HCT116 (cell line): ENCODE results near the gene THYN1.

Experiments
- POLR2AphosphoS5 ChIP-seq: IDR thresholded peaks from 2 replicates; pipeline ENCODE4 v1.6.1; 2011; ENCODE audit warnings: mild to moderate bottlenecking, low read depth, low read length, moderate library complexity
- TF ChIP-seq, protein P1 (sequence below), 3 experiments: fragments of 200-600 bp in 1 of 3; sonication (generic) in 1 of 3; IDR thresholded peaks in 2 of 3; conservative IDR thresholded peaks in 1 of 3; 2 replicates each; pipeline ENCODE4 v1.5.1; 2012 to 2017; ENCODE audit warnings: low read depth in 2 of 3, low read length in 2 of 3, antibody characterized with exemption in 1 of 3, borderline replicate concordance in 1 of 3, control low read depth in 1 of 3, mild to moderate bottlenecking in 1 of 3, mixed read lengths in 1 of 3, mixed run types in 1 of 3, moderate library complexity in 1 of 3; ENCODE audit not compliant: insufficient read depth in 1 of 3

DNA sequence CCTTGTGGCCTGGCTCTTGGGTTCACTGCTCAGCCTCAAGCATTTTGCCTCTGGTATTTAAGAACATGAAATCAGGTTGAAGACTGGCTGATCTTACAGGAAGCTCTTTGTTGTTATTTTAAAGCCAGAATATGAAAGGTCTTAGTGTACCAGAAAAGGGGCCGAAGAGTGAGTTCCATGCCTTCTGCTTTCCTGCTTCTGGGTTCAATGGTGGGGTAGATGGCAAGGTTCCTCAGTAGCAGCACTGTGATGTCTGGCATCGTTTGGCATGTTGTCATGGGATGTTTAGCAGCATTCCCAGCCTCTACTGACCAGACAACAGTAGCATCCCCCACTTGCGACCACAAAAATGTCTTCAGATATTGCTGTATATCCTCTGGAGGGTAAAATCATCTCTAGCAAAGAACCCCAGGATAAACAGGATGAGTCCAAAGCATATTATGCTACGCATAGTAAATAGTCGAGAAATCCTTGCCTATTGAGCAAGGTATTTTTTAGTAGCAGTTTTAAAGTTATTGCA lies 26.3 kb downstream of the THYN1 start:
- no peak for TF ChIP-seq POLR2AphosphoS5
- TF ChIP-seq, protein P1, sequence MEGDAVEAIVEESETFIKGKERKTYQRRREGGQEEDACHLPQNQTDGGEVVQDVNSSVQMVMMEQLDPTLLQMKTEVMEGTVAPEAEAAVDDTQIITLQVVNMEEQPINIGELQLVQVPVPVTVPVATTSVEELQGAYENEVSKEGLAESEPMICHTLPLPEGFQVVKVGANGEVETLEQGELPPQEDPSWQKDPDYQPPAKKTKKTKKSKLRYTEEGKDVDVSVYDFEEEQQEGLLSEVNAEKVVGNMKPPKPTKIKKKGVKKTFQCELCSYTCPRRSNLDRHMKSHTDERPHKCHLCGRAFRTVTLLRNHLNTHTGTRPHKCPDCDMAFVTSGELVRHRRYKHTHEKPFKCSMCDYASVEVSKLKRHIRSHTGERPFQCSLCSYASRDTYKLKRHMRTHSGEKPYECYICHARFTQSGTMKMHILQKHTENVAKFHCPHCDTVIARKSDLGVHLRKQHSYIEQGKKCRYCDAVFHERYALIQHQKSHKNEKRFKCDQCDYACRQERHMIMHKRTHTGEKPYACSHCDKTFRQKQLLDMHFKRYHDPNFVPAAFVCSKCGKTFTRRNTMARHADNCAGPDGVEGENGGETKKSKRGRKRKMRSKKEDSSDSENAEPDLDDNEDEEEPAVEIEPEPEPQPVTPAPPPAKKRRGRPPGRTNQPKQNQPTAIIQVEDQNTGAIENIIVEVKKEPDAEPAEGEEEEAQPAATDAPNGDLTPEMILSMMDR (IDR thresholded peaks at IDR 0.05 in 2 of 3, conservative IDR thresholded peaks at IDR 0.05 in 1 of 3; ENCODE audit: borderline replicate concordance in 1 of 3, insufficient read depth in 1 of 3, low read depth in 2 of 3, low read length in 2 of 3): no peak
